T-helper 2 cell treated with Interferon-gamma antibody and Interleukin-4, amounts not matched to agents 100 ng/mL and 5 ng/mL, for 36 hours (primary cell): ENCODE measurements around the gene MYL5. TPM values are rescaled to one million over a fixed set of nuclear protein-coding genes. Genes with fewer than 3 reads are reported as not detected.
"Not testable (repeated sequence)": the region's sequence is repeated elsewhere in the genome, so short reads cannot be mapped to it uniquely, and the experiment has no call there.

ENCODE experiments used
- intact Hi-C: fragments of 100-400 bp; cut with micrococcal nuclease; formaldehyde crosslinking; loops from one replicate; pipeline ENCODE4 v1.15.1; 2023
- total RNA-seq: library from RNA; stranded (reverse); gene quantifications from 2 replicates; pipeline ENCODE4 v1.2.3, GENCODE V29; 2022

MYL5 gene
- total RNA-seq, 1 donor from 2014 or later: 22.4 TPM

GRCh38 chr4:683982-684622, 9.8 kb downstream of the MYL5 start:
- intact Hi-C loops: no loop called here

DNA sequence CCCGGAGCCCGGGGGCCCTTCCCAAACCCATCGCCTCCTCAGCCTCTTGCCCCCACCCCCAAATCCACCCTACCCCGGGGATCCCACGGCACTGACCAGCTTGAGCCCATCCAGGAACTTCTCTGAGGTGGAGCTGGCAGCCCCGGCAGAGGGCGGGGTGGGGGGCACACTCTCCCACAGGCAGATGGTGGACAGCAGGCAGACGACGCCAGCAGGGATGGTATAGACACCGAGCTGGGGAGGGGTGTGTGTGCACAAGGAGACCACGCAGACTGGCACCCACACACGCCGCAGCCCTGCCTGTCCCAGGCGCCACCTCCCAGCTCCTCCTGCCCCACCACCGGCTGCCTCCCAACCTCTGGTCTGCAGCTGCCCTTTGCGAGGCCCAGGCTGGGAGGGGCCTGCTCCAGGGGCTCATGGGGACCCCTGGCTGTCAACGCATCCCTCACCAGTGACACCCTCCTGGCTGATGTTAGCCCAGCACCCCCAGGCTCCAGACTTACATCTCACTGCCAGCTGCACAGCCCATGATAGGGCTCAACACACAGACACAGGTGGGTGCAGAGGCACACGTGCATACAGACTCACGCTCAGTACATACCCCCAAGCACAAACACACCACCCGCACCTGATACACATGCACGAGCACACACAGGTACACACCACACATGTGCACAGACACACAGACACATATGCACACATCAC, 10.4 kb downstream of the MYL5 start:
- intact Hi-C loops: no loop called here

DNA sequence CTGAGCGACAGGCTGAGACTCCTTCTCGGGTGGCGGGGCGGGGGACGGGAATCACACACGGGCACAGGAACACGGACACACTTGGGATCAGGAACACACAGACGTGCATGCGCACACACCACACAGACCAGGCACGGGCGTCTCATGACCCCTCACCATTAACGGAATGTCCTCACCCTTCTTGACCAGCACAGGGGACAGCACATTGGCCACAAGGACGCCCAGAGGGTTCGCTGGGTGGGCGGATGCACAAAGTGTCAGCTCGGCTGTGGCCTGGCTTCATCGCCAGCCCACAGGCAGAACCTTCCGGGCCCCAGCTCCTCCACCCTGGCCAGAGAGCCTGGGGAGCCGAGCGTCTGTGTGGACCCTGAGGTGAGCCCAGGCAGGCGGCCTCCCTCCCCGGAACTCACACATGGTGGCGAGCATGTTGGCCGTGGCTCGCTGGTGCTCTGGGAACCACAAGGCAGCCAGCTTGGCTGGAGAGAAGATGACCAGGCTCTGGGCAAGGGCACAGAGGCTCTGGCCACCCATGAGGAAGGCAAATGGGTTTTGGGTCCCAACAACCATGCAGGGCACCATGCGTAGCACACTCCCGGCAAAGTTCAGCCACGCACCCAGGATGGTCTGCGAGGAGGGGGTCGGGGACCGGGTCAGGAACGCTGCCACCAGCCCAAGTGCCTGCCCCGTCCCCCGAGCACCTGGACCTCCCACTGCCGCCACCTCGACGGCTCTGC, 11.5 kb downstream of the MYL5 start:
- intact Hi-C loops: no loop called here

DNA sequence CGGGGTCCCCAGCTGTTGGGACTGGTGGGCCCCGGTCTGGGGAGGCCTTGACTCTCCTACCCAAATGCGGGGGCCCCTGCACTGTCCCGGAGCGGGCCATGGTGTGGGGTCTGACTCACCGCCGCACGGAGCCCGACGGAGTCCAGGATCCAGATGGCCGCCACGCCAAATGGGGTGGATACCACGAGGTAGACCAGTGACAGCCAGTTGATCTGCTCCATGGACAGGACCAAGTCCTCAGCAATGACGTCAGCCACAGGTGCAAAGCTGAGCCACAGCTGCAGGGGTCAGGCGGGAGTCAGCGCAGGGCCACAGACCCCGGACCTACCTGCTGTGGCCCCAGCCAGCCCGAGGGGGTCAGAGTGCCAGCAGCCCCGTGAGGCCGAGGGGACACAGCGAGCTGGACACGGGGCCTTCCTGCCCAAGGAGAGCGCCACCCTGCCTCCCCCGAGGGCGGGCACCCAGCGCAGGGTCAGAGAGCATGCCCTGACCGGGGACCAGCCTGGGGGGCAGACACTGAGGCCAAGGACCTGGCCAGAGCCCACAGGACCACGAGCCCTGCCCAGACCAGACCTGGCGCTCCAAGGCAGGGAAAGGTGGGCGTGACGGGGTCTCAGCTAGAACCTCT, 12.2 kb downstream of the MYL5 start:
- intact Hi-C loops: no loop called here

DNA sequence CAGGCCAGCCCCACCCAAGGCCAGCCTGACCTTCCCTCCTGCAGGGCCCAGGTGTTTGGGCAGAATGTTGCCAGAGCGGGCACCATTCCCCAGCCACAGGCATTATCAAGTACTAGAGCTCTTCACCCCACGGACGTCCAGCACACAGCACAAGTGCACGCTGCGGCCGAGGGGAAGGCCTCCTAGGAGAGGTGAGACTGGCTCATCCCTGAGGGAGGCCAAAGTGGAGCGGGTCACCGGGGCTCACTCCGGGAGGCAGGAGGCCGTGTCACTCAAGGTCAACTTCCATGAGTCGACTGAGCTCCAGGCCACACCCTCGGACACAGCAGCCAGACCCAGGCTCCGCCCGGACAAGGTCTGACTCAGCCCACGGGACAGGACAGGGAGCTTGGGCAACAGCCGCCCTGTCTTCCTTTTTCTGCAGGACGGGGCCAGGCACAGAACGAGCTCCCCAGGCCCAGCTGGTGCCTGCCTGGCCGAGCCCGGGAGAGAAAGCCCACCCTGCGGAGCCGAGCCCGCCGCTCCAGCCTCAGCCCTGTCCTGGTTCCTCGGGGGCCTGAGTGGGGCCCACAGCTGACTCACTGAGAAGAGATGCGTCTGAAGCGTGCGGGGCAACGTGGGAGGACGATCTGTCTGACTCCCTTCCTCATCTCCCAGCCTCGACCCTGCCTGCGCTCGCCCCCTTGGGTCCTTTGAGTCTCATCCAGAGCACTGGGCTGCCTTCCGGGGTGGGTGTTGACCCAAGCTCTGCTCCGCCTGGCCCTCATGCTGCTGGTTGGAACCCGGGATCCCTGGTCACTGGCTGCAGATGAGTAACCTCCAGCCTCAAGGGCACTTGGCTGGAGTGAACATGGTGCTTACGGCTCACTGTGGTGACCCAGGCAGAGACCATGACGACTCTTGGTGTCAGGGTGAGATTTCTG, 13.0 kb downstream of the MYL5 start:
- intact Hi-C loops: no loop called here

DNA sequence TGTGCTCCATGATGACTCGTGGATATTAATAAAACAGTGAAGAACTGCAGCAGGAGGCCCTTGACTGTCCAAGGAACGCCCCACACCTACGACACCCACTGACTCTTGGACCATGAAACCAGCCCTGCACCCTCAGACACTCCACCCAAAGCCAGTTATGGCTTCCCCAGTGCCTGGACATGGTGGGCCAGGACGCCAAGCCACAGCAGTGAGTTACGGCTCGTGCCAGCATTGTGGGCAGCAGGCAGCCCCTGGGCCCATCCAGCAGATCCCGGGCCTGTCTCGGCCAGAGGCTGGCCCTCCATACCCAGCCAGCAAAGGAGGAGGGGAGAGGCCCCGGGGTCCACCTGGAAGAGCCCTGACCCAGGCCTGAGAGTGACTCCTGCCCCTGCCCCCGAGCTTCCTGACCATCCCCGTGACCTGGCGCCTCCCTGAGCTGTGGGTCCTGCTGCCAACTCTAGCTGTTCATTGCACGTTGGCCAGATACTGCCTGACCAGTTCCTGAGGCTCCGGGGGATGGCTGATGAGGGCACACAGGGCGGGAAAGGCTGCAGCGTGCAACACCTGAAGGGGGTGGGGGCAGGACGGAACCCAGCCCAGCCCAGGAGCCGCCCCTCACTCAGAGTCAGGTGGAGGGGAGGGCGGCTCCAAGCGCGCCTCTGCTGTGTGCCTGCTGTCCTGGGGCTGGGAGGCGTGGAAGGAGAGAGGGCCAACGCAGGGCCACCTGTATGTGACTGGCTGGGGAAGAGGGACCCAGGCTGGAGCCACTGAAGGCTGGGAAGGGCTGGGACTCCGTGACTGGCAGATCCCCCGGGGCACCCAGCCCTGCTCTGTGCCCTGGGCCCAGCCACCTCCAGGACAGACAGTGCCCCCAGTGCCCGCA, 13.9 kb downstream of the MYL5 start:
- intact Hi-C loops: no loop called here

DNA sequence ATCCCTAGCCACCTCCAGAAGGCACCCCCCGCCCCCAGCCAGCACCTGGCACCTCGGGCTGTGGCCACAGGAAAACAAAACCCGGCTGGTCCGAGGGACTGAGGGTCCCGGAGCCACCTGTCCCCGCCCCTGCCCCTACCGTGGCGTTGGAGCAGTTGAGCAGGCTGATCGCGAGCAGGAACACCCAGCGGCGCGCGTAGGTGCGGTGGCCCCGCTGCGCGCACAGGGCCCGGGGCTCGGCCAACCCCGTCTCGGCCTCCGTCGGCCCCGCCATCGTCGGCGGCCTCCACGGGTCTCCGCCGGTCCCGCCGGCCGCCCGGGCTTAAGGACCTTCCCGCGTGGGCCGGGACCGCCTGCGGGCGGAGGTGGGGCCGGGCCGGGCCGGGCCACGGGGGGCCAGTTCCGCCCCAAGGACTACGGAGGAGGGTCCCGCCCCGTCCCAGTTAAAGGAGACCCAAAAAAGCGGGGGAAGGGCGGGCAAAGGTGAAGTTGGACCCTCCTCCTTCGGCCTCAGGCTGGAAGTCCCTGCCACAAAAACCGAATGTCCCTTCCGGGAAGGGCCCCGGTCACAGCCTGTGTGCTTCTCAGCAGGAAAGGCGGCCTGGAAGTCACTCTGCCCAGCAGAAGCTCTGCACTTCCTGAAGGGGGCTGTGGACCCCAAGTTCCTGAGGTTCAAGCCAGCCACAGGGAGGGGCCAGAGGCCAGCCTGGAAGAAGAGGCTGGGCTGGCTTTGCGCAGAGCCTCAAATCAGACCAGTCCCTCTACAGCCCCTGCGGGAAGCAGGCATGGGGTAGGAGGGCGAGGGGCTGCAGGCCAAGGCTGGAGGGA, 14.7 kb downstream of the MYL5 start, which contains the start of gene SLC49A3:
SLC49A3 (minus strand) TSS at position 298 of the 828 bp plus-strand sequence; CDS start at position 274, 24 bp downstream.
- intact Hi-C loops: no loop called here

GRCh38 chr4:689723-690122, 15.4 kb downstream of the MYL5 start:
- intact Hi-C loops: no loop called here

DNA sequence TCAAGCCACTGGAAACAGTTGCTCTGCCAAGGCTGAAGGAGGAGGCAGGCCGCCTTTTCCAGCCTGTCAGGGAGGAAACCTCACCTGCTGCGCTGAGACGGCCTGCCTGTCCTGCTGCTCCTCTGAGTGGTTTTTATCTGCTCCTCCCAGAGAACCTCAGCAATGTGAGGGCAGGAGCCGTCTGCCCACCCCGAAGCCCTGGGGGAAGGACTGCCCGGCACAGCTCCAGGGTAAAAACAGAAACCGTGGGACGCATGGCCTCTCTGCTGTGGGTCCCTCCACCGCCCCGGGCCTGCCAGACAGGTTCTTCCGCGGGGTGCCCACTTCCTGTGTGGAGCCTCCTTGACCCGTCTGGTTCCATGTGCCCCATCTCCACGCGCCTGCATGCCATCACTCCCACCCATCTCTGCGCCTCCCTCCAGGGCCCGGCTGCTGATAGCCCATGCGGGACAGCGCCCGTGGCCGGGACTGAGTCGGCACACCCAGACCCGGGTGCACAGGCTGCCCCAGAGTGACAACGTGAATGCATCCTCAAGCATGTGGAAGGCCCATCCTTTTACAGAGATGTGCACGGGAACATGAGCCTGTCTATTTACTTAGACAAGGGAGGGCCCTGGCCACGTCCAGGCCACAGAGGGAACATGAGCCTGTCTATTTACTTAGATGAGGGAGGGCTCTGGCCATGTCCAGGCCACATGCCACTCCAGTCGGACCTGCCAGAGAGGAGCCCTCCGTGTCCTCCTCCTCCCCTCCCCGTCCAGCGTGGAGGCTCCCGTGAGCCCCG, 18.6 kb downstream of the MYL5 start:
- intact Hi-C loops: no loop called here

DNA sequence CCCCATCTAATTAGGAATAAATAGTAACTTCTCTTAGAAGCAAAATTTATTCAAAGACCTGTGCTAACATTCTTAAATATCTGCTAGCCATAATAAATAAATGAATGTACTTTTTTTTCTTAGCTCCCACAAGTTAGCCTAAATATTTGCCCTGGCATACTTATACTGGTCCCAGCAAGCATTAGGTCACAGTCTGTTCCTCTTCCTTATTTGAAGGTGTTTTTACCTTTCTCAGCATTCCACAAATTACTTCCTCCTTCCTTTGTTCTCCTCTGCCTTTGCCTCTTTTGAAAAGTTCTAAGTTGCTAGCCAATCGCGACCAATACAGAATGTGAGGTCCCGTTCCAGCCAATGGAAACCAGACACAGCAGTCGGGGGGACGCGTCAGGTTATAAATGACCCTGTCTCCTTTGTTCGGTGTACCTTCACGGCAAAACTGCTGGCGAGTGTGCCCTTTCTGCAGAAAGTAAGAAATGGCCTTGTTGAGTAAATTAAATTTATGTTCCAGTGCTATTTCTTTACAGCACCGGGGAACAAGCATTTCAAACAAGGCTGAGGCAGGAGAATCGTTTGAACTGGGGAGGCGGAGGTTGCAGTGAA, 20.1 kb downstream of the MYL5 start:
- intact Hi-C loops: not testable (repeated sequence)

DNA sequence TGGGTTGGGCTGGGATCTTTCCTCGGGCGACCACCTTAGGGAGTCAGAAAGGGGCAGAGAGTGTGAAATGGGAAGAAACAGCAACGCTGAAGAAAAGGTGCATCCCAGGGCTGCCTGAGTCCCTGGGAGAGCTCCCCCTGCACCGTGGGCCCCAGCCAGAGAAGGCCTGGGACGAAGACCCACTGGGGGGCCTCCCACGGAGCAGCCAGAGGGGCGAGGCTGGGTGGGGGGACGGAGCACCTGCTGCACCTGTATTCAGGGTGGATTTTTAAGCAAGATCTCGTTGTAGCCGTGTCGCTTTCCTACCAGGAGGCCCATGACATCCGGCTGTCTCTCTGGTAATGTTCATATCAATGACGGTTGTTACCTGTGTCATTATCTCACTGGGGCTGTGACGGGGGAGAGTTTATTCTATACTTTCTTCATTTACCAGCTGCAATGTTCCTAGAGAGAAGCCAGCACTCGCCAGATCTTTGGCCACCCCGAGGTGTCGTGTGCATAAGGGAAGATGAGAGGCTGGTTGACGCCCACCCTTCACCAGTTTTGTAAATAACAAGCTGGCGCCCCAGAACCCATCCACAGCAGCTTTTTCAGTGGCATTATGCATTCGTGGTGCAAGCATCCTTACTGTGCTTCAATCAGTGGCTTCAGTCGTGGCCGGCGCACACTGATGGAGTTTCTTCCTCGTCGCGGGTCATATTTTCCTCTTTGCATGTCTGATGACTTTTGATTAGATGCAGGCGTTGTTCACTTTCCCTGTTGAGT, 25.7 kb downstream of the MYL5 start:
- intact Hi-C loops: no loop called here

- intact Hi-C loops: no loop called here
These were observed 26.4 kb downstream of the MYL5 start for GRCh38 chr4:700587-701264.

- intact Hi-C loops: no loop called here
These were observed 28.3 kb downstream of the MYL5 start for GRCh38 chr4:702618-703048.

DNA sequence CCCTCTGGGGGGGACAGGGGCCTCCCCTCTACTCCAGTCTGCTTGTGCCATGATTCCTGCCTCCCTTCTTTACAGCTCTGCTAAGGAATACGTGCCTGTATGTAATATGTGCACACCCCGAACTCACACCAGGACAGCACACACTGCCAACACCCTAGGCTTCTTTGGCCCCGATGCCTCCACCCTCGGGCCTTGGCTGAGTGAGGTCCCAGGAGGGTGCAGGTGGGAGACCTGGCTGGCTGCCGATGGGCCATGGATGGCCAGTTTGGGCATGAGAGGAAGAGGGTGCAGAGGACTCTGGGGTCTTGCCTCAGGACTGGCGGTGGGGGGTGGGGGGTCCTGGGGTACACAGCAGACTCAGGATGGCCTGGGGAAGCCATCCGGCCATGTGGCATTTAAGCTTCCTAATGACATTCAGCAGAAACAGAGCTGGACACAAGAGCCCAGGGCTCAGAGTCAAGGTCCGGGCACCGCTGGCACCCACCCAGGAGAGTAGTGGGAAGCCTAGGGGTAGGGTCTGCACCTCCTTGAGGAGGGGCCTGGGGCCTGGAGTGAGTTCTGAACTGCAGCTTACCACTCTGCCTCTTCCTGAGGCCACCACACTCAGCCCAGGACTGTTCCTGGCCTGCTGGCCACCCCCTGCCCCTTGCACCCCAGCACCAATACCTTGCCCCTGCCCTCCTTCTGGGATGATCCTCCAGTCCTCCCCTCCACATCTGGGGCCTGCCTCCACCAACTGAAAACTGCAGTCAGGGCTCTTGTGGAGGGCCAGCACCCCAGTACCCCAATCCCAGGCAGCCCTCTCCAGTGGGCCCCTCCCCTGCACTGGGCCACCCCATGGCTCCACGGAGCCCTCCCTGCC, 29.2 kb downstream of the MYL5 start:
- intact Hi-C loops: loop anchor here (2.0 kb wide), 2 partner anchors 29 to 77 kb away; partner anchors contain the start of genes ATP5ME and MYL5
